Germinal center (tissue), 1 donor: ENCODE results near the gene IL19.

Source experiments
- DNase-seq: peaks from one replicate; pipeline ENCODE4 v3.0.0; 2012; ENCODE audit warnings: mixed read lengths, low spot score

IL19 gene, protein sequence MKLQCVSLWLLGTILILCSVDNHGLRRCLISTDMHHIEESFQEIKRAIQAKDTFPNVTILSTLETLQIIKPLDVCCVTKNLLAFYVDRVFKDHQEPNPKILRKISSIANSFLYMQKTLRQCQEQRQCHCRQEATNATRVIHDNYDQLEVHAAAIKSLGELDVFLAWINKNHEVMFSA

GRCh38 chr1:206770531-206771337, at the start of gene IL19:
Gene IL19, plus strand, starts transcription at chr1:206770773. Its CDS starts 65,890 bp downstream, at chr1:206836663.
- DNase-seq = no peak

- DNase-seq = no peak
These were observed 49.1 kb upstream of the IL19 start for GRCh38 chr1:206721454-206721853.

DNA sequence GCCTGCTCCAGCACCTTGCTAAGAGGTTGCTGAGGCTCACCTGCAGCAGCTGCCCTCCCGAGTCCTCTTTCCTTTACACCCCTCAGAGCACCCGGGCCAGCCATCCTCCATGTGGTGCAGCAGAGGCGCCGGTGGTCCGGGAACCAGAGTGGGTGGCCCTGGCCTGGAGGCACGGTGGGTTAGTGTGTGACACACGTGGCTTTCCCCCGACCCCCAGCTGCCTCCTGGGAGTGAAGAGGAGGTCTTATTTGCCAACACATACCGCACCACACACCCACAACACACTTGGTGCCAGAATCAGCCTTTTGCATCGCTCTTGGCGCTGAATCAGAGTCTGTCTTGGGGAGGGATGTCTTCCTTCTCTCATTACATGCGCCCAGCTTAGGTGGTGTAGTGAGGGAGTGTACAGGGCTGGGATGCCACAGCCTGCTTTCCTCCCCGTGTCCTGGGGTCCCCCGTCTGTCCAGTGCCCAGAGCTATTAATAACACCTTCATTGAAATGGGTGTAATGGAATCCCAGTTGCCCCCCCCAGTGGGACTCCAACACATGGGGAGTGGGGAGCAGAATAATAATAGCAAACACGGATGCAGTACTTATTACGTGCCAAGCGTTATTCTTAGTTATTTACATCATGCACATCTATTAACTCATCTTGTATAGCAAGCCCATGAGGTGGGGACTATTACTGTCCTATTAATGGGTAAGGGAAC, 47.7 kb upstream of the IL19 start:
- DNase-seq = no peak

DNA sequence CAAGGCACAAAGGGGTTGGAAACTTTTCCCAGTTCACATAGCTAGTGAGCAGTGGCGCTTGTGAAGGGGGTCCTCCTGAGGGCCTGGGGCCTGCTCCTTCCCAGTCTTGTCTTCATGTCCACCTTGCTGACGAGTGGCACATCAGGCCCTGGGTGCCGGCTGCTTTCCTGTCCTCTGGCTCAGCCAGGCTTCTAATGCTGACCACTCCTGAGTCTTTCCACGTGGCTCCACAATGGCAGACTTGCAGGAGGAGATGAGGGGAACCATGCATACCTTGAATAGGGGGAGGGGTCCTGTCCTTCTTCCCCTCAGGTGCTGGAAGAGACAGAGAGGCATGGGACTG, 47.1 kb upstream of the IL19 start:
- DNase-seq = no peak

GRCh38 chr1:206723805-206724472, 46.6 kb upstream of the IL19 start:
- no peak for DNase-seq

DNA sequence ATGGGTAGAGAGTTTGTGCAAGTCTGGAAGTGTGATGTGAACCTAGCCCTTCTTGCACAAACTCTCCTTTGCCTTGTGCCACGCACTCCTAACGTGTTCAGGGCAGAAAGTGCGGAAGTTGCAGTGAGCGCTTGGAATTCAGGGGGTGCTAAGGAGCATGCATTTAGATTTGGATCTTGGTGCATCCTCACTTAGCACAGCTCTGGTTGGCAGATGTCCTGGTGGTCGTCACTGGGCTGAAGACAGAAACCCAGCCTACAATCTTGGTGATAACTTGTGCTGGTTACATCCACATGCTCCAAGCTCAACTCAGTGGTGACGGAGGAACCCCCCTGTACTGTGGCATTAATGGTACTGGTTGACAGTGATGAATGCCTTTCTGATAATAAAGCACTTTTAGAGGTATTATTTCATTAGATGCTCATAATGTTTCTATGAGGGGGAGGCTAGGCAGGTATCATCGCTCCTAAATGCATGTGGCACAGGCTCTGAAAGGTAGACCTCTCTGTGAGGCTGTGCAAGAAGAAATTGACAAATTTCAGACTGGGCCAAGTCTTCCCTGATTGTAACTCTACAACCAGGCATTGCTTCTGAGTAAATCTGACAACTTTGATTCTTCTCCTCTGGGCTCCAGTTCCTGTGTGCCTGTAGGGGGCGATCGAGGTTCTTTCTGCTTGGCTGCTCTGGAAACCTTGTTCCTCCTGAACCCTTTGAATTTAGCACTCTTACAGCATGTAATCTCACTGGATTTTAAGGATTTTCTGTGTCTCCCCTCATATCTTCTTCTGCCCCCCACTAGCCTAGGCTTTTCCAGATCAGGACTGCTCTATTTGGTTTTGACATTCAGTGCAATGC, 45.2 kb upstream of the IL19 start:
- peak; percentile 79 for DNase-seq

DNA sequence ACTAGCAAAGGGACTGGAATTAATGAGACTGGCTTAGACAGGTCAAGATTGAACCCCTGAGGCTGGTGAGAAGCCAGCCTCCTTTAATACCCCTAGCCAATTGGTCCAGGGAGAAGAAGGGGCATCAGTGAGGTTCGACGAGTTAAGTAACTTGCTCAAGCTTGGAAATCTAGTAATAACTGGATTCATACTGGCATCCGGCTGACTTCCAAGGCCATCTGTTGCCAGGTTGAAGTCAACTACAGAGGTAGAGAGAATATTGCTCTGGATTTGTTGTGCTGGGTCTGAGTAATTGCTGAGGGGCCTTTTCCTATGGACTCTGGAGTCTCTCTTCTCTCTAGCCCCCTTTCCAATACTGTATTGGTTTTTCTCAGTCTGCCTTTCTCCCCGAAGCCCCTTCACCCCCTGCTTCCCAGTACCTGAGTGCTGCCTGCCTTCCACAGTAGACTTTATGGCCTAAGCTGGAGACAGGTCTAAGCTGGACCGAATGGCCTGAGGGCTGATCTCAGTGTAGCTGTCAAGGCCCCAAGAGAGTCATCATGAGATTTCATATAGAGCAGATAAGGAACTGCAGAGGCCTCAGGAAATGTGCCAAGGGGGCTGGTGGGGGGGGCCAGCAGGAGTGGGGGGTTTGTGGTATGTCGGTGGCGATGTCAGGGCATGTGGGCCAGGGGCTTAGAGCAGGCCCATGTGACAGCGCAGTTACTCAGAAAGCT, 42.4 kb upstream of the IL19 start:
- no peak for DNase-seq

DNA sequence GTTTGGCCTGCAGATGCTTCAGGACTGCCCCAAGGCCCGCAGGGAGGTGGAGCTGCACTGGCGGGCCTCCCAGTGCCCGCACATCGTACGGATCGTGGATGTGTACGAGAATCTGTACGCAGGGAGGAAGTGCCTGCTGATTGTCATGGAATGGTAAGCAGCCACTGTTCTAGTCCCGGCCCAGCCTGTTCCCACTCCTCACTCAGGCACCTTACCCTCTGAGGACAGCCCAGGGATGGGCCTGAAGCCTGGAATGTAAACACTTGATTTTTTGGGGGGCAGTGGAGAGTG, 41.9 kb upstream of the IL19 start:
- DNase-seq = no peak

DNA sequence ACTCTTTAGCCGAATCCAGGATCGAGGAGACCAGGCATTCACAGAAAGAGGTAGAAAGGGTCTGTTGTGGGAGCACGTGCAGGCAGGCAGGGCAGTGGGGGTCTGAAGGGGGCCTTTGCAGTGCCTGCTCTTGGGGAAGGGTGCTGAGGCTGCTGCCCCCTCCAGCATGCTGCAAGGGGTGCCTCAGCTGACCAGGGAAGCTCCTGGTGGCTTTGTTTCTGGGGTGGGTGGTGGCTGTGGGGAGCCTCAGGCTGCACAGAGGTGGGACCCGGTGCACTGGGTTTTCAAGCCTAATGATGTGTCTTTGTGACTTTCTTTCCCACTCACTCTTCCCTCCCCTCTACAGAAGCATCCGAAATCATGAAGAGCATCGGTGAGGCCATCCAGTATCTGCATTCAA, 41.5 kb upstream of the IL19 start:
- DNase-seq = no peak

GRCh38 chr1:206729507-206729906, 41.1 kb upstream of the IL19 start:
- DNase-seq = no peak

DNA sequence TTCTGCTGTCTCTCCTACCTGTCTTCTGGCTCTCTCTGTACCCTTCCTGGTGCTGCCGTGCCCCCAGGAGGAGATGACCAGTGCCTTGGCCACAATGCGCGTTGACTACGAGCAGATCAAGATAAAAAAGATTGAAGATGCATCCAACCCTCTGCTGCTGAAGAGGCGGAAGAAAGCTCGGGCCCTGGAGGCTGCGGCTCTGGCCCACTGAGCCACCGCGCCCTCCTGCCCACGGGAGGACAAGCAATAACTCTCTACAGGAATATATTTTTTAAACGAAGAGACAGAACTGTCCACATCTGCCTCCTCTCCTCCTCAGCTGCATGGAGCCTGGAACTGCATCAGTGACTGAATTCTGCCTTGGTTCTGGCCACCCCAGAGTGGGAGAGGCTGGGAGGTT, 38.1 kb upstream of the IL19 start:
- no peak for DNase-seq

GRCh38 chr1:206732992-206733391, 37.6 kb upstream of the IL19 start:
- DNase-seq = no peak

DNA sequence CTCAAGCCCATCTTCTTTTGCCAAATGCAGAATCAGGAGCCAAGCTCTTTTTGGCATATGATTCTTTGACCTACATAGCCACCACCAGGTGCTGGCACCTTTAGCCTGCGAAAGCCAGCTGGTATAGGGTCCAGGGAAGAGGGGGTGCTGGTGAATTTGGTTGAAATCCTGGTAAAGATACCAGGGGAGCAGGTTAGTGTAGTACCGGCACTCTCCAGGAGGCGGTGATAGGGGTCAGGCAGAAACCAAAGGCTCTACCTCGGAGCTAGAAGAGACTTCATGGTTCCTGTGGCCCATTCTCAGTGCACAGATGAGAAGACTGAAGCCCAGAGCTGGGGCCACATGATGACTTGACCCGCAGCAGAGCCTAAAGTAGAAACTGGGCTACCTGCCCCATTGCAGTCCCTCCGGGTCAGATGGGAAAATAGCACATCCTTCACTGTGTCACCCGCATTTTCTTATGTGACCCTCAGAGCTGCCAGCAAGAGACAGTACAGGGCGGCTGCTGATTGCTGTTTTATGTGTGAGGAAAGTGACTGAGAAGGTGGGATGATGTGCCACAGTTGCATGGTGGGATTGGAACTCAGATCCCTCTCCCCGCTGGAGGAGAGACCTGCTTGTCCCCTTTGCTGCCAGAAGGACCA, 36.0 kb upstream of the IL19 start:
- peak; percentile 79 for DNase-seq

- no peak for DNase-seq
These were observed 35.0 kb upstream of the IL19 start for GRCh38 chr1:206735553-206736031.

DNA sequence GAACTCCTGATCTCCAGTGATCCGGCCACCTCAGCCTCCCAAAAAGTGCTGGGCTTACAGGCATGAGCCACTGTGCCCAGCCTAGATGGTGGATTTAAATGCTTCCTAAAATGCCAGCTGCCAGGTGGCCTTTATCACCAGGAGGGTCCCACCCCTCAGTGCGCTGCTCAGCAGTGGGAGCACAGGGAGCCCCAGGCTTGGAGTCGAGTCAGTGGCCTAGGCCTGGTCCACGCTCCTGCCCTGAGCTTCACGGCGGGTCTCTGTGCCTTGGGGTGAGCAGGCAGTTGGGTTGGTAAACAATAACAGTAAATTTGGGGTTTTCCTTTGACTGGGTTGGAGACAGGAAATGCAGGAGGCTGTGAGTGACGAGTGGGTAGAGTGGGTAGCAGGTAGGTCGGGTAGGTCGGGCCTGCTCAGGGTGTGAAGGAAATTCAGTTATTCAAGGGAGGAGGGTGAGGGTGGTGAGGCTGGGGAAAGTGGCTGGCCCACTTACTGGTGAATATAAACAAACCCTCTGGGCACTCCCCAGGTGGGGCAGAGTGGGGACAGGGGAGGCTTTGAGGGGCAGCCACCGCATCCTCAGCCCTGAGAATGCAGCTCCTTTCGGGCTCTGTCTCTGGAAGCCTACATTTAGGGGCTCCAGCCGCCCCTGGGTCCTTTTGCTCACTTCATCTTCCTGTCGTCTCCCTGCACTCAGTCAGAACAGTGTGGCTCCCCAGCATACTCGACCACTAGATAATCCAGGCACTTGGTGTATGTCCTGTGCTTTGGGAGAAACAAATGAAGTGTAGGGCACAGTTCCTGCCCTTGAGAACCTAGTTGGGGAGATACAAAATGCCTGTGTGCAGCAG, 33.5 kb upstream of the IL19 start:
- DNase-seq = no peak

DNA sequence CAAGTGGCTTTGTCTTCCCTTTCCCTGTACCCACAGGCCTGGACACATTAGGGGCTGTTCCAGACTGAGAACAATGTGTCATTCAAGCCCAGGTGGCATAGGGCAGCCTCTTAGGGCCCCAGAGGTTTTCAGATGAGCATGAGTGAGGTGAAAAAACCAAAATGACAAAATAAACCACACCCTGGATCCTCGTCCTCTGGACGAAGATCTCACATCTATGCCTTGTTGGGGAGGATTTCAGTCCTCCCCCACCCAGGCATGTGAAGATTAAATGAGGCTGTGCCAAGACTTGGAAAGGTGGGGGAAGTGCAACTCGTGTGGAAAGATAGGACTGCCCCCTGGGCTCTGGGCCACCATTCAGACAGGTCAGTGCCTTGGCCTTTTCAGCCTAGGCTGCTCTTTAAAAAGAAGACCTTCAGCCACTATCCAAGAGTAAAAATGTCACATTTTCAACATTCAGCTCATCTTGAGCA, 32.8 kb upstream of the IL19 start:
- DNase-seq = no peak

- peak; percentile 49 for DNase-seq
These were observed 31.9 kb upstream of the IL19 start for GRCh38 chr1:206738370-206739366.

DNA sequence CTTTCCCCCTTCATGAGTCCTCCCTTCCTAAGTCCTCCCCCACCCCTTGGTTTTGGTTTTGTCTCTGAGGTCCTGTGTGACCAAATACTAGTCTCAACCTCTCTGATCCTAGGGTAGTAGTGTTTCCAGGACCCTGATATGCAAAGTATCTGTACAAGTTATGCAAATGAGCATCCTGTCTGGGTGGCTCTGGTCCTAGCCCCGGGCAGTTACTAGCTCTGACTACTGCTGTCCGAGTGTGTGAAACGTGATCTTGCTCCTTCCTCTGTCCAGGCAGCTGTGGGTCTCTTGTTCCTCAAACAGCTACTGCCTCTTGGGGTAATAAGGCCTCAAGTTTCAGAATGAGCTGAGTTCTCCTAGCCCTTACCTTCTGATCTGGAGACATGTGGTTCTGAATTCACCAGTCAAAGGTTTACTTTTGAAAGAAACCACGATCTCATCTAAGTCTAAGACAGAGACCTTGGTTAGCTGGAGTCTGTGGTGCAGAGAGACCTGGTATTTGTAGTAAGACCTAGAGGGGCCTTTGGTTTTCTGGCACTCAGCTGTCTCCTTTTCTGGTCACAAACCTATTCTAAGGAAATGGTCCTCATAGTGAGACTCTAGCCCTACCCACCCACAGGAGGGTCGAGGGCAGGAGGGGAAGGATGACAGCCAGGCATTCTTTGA, 31.0 kb upstream of the IL19 start:
- peak; percentile 71 for DNase-seq
